Smooth muscle cell (in vitro differentiated cells): ENCODE results near the gene ZBED1. TPM values are rescaled to one million over a fixed set of nuclear protein-coding genes. Genes with fewer than 3 reads are reported as not detected.

Experiments used
- DNase-seq: peaks from one replicate; lab custom pipeline; 2025; ENCODE audit not compliant: unreplicated experiment; lab: John Stamatoyannopoulos, UW
- H2AFZ ChIP-seq: fragments of 200-600 bp; sonication (generic); 2 replicates; pipeline ENCODE4 v1.6.0; 2016; ENCODE audit warnings: antibody characterized with exemption, low read depth, mild to moderate bottlenecking
- H3F3A ChIP-seq: fragments of 200-600 bp; sonication (generic); 2 replicates; pipeline ENCODE4 v1.6.0; 2017; ENCODE audit warnings: antibody characterized with exemption, low read depth
- H3K27ac ChIP-seq: fragments of 200-600 bp; sonication (generic); 2 replicates; pipeline ENCODE4 v1.5.1; 2016; ENCODE audit warnings: low read depth, mild to moderate bottlenecking
- H3K27me3 ChIP-seq: fragments of 200-600 bp; sonication (generic); 2 replicates; pipeline ENCODE4 v1.6.1; 2016; ENCODE audit warnings: low read depth, mild to moderate bottlenecking
- H3K36me3 ChIP-seq: fragments of 200-600 bp; sonication (generic); 2 replicates; pipeline ENCODE4 v1.5.1; 2016; ENCODE audit warnings: low read depth
- H3K4me1 ChIP-seq: fragments of 200-600 bp; sonication (generic); 2 replicates; pipeline ENCODE4 v1.5.1; 2016; ENCODE audit warnings: low read depth
- H3K4me2 ChIP-seq: fragments of 200-600 bp; sonication (generic); 2 replicates; pipeline ENCODE4 v1.6.0; 2016; ENCODE audit warnings: mild to moderate bottlenecking
- H3K4me3 ChIP-seq: fragments of 200-600 bp; sonication (generic); 2 replicates; pipeline ENCODE4 v1.5.1; 2016; ENCODE audit warnings: mild to moderate bottlenecking
- H3K79me2 ChIP-seq: fragments of 200-600 bp; sonication (generic); 2 replicates; pipeline ENCODE4 v1.6.0; 2016; ENCODE audit warnings: low read depth, mild to moderate bottlenecking
- H3K9ac ChIP-seq: fragments of 200-600 bp; sonication (generic); 2 replicates; pipeline ENCODE4 v1.6.0; 2016; ENCODE audit warnings: low read depth
- H3K9me3 ChIP-seq: fragments of 200-600 bp; sonication (generic); replicated peaks from 2 replicates; pipeline ENCODE4 v1.5.1; 2016; ENCODE audit warnings: low read depth
- H4K20me1 ChIP-seq: fragments of 200-600 bp; sonication (generic); 2 replicates; pipeline ENCODE4 v1.6.0; 2016; ENCODE audit warnings: low read depth
- WGBS: methylation state at CpG from one replicate; pipeline ENCODE4 v1.1.7; 2016; ENCODE audit warnings: low lambda C conversion rate; 5-methylcytosine and 5-hydroxymethylcytosine counted together
- polyA plus RNA-seq: library from polyadenylated mRNA; unstranded; fragments of >200 nt; fragmentation: Nextera tagmentation; extraction: Ambion mirVana; gene quantifications from 2 replicates; pipeline ENCODE4 v1.2.1, GENCODE V29; 2016
- total RNA-seq: library from RNA; depleted of rRNA; stranded (reverse); fragments of >200 nt; gene quantifications from 2 replicates; pipeline ENCODE4 v1.2.3, GENCODE V29; 2014
- TF ChIP-seq, protein P1 (sequence below): fragments of 200-600 bp; sonication (generic); IDR thresholded peaks from 2 replicates; pipeline ENCODE4 v1.5.1; 2017; ENCODE audit warnings: borderline replicate concordance, mild to moderate bottlenecking, antibody characterized with exemption; ENCODE audit not compliant: insufficient read depth, poor library complexity, severe bottlenecking

Gene ZBED1
- total and polyA plus RNA-seq, 2 experiments from 2014 or later: 19.0 to 23.6 TPM

DNA sequence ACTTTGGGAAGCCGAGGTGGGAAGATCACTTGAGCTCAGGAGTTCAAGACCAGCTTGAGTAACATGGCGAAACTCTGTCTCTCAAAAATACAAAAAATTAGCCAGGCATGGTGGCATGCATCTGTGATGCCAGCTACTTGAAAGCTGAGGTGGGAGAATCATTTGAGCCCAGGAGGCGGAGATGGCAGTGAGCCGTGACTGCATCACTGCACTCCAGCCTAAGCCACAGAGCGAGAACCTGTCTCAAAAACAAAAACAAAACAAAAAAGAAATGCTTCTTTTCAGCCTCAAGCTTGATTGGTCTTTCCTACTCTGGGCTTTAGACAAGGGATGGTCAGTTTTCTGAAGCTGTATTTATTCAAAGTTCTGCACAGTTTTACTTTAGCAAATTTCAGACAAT is 15.8 kb upstream of the ZBED1 start:
- H3K9me3 ChIP-seq: no peaks in the 10 kb centered on the region
- no peak overlapping the region for H2AFZ ChIP-seq
- no peaks in the 10 kb centered on the region for H3F3A ChIP-seq
- no peak overlapping the region for H3K4me3 ChIP-seq
- H3K79me2 ChIP-seq: no peaks in the 10 kb centered on the region
- 91% methylated on average over 5 of the region's 5 CpGs for WGBS
- DNase-seq: no peak
- TF ChIP-seq, protein P1, sequence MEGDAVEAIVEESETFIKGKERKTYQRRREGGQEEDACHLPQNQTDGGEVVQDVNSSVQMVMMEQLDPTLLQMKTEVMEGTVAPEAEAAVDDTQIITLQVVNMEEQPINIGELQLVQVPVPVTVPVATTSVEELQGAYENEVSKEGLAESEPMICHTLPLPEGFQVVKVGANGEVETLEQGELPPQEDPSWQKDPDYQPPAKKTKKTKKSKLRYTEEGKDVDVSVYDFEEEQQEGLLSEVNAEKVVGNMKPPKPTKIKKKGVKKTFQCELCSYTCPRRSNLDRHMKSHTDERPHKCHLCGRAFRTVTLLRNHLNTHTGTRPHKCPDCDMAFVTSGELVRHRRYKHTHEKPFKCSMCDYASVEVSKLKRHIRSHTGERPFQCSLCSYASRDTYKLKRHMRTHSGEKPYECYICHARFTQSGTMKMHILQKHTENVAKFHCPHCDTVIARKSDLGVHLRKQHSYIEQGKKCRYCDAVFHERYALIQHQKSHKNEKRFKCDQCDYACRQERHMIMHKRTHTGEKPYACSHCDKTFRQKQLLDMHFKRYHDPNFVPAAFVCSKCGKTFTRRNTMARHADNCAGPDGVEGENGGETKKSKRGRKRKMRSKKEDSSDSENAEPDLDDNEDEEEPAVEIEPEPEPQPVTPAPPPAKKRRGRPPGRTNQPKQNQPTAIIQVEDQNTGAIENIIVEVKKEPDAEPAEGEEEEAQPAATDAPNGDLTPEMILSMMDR: no peak
- no peaks in the 10 kb centered on the region for H4K20me1 ChIP-seq
- H3K4me2 ChIP-seq: no peak overlapping the region
- H3K36me3 ChIP-seq: no peaks in the 10 kb centered on the region
- H3K27me3 ChIP-seq: no peaks in the 10 kb centered on the region
- no peak overlapping the region for H3K9ac ChIP-seq
- no peak overlapping the region for H3K27ac ChIP-seq
- no peaks in the 10 kb centered on the region for H3K4me1 ChIP-seq

DNA sequence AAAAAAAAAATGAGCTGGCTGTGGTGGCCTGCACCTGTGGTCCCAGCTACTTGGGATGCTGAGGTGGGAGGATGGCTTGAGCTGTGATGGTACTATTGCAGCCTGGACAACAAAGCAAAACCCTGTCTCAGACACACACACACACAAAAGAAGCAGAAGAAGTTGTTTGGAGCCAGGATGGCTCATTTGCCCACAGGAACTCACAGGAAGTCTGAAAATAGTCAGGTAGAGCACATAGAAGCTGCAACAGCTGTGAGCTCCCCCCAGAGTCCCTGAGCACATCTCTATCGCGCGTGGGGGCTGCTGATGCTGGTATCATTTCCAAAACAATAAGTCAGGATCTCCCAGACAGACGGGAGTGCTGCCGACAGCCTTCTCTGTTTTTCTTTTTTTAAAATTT is 13.4 kb upstream of the ZBED1 start:
- Histone ChIP-seq H3K27me3 (no peaks in the 10 kb centered on the region), H2AFZ (no peak overlapping the region), H3K36me3 (no peaks in the 10 kb centered on the region), H3K4me1 (no peaks in the 10 kb centered on the region), H3F3A (no peaks in the 10 kb centered on the region), H4K20me1 (no peaks in the 10 kb centered on the region), H3K79me2 (no peaks in the 10 kb centered on the region), H3K27ac (no peak overlapping the region), H3K9ac (no peak overlapping the region), H3K4me2 (no peak overlapping the region), H3K4me3 (no peak overlapping the region), H3K9me3 (no peaks in the 10 kb centered on the region)
- WGBS: 78% methylated on average over 5 of the region's 5 CpGs
- DNase-seq: no peak
- TF ChIP-seq, protein P1: no peak

DNA sequence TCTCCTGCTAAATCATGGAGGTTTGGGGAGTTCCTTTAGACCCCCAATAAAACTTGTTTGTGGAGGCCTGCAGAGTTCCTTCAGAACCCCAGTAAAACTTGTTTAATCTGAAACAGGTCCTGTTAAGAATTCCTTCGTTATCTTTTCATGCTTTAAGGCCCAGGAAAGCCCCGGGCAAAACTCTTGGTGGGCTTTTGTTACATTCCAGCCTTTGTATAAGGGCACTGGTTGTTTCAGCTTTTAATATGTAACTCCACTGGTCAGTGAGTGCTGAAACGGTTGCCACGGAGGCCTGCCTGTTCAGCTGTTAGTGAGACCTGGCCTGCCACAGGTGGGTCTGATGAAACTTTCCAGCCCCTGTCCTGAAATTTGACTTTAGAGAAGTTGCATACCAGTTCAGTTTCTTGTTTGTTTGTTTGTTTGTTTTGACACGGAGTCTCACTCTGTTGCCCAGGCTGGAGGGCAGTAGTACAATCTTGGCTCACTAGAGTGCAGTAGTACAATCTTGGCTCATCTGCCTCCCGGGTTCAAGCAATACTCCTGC is 12.4 kb upstream of the ZBED1 start:
- Histone ChIP-seq H3K27ac (no peak overlapping the region), H3K4me2 (no peak overlapping the region), H3K79me2 (no peaks in the 10 kb centered on the region), H3K27me3 (no peaks in the 10 kb centered on the region), H3K4me3 (no peak overlapping the region), H3K9ac (no peak overlapping the region), H3F3A (no peaks in the 10 kb centered on the region), H3K36me3 (no peaks in the 10 kb centered on the region), H2AFZ (no peak overlapping the region), H3K9me3 (no peaks in the 10 kb centered on the region), H4K20me1 (no peaks in the 10 kb centered on the region), H3K4me1 (no peaks in the 10 kb centered on the region)
- DNase-seq: no peak
- TF ChIP-seq, protein P1: no peak
- WGBS: 43% methylated on average over 6 of the region's 6 CpGs

DNA sequence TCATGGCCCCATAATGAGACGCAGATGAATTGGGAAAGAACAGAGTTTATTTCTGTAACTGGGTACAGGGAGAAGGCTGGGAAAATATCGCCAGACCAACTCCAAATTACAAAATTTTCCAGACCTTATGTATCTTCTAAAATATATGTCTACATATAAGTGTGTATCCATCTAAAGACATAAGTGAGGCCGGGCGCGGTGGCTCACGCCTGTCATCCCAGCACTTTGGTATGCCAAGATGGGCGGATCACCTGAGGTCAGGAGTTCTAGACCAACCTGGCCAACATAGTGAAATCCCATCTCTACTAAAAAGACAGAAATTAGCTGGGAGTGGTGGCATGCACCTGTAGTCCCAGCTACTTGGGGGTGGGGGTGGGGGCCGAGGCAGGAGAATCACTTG is 11.7 kb upstream of the ZBED1 start:
- no peaks in the 10 kb centered on the region for H4K20me1 ChIP-seq
- no peaks in the 10 kb centered on the region for H3K36me3 ChIP-seq
- no peaks in the 10 kb centered on the region for H3K4me1 ChIP-seq
- H3K27me3 ChIP-seq: no peaks in the 10 kb centered on the region
- no peak overlapping the region for H3K4me2 ChIP-seq
- DNase-seq: no peak
- H3K79me2 ChIP-seq: no peaks in the 10 kb centered on the region
- H3K9ac ChIP-seq: no peak overlapping the region
- TF ChIP-seq, protein P1: no peak
- no peak overlapping the region for H2AFZ ChIP-seq
- H3K4me3 ChIP-seq: no peak overlapping the region
- WGBS: 90% methylated on average over 8 of the region's 8 CpGs
- no peak overlapping the region for H3K27ac ChIP-seq
- no peaks in the 10 kb centered on the region for H3K9me3 ChIP-seq
- H3F3A ChIP-seq: no peaks in the 10 kb centered on the region
